SW480 (cell line): ENCODE data around the gene CRIP1.

Experiments used
- DNase-seq: peaks from one replicate; pipeline ENCODE4 v3.0.0-alpha.2; 2016; ENCODE audit warnings: low spot score

Gene CRIP1

DNA sequence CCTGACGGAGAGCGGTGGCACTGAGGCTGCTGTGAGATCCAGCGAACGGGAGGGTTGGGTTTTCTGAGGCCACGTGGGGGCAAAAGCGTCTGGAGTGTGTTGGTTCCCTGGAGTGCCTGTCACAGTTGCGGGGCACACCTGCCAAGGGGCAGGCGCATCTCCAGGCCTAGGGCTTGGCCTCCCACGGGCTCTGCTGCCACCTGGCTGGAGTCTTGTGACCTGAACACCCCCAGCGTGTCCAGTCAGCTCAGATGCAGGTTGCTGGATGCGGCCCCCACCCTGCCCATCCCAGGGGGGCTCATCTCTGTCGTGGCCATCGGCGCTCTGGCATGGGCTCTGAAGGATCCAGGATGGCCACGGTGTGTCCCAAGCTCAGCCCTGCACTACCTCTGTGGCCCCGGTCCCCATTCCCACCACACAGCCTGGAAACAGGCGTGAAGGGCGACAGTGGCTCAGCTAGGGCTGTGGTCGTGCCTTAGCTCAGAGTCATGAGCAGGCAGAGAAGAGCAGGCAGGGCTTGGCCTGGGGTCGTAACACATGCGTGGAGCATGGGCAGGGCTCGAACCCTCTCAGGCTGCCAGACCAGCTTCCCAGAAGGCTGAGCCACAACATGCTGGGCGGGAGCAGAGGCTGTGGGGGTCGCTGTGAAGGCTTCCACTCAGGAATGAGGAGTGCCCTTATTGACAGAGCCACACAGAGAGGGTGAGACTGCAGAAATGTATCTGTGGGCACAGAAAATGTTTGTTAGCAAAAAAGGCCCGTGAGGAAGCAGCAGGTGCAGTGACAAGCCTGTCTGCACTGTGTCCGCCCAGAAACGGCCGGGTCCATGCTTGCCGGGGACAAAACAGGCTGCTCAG lies 35.6 kb upstream of the CRIP1 start:
- no peak for DNase-seq

GRCh38 chr14:105452963-105453362 lies 33.7 kb upstream of the CRIP1 start:
- no peak for DNase-seq

GRCh38 chr14:105453847-105454246 lies 32.8 kb upstream of the CRIP1 start:
- DNase-seq, result no peak

GRCh38 chr14:105455086-105455640 lies 31.5 kb upstream of the CRIP1 start:
- no peak for DNase-seq

- no peak for DNase-seq
Observed at GRCh38 chr14:105455766-105456660, 30.7 kb upstream of the CRIP1 start.

DNA sequence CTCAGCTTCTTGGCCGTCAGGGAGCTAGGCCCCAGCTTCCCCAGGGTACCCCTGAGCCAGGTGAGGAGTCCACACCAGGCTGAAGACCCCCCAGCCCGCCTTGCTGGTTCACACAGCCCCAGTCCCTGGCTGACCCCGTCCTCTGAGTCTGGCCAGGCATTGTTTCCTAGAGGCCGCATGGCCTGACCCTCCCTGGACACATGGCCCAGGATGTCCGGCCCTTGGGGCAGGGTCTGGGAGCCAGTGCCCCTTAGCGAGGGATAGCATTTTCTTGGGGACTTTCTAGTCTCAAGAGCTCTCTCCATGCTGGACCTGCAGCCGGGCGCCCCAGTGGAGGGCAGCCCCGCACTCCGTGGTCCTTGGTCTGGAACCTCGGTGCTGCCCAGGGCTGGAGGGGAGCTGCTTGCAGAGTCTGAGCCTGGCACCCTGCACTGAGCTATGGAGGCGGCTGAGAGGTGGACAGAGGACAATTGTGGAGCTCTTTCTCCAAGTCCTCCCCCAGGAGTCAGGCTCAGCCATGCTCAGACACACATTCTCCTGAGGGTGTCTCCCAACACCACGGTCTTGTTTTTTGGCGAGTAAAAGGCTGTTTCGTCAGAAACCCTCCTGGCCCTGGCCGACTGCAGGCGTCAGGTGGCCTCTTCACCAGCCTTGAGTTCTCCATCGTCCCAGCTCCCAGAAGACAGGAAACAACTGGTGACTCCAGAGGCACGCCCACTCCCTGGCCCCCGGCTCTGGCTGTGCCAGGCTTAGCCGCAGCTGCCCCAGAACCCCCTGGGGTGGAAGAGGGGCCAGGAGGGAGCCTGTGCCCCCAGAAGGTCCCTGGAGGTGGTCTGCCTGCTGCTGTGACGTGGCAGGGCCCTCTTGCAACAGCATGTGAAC lies 29.7 kb upstream of the CRIP1 start:
- DNase-seq, result no peak

GRCh38 chr14:105458010-105458409 lies 28.7 kb upstream of the CRIP1 start:
- DNase-seq, result no peak

GRCh38 chr14:105458571-105458970 lies 28.1 kb upstream of the CRIP1 start:
- no peak for DNase-seq

- DNase-seq, result no peak
Observed at GRCh38 chr14:105460116-105460515, 26.6 kb upstream of the CRIP1 start.

DNA sequence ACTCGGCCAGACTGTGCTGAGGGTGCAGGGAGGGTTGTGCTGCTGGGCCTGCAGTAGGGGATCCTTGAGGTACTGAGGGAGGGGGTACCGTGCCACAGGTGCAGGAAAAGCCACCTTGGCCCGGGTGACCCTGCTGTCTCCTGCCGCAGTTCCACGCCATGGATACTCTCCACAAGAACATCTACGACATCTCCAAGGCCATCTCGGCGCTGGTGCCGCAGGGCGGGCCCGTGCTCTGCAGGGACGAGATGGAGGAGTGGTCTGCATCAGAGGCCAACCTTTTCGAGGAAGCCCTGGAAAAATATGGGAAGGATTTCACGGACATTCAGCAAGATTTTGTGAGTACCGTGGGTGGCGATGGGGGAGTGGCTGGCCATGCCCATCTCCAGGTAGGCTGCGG lies 26.1 kb upstream of the CRIP1 start:
- DNase-seq, result no peak

DNA sequence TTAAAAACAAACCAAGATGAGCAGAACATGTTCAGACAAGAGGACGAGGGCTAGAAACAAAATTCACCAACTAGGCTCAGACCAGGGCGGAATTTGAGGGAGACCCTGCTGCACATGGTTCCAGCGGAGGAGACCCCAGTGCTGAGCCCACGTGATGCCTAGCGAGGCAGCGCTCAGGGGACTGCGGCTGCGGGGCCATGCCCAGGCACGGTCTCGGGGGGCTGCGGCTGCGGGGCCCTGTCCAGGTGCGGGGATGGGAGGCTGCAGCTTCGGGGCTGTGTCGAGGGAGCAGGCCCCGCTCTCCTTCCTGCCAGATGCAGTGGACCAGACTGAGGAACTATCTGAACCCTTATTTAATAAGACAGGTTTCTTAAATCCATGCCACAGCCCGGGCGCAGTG lies 24.8 kb upstream of the CRIP1 start:
- no peak for DNase-seq

GRCh38 chr14:105464501-105464900 lies 22.2 kb upstream of the CRIP1 start:
- no peak for DNase-seq

GRCh38 chr14:105465209-105466031 lies 21.3 kb upstream of the CRIP1 start:
- DNase-seq, result peak; percentile 61

GRCh38 chr14:105466531-105467248 lies 20.0 kb upstream of the CRIP1 start:
- DNase-seq, result no peak

DNA sequence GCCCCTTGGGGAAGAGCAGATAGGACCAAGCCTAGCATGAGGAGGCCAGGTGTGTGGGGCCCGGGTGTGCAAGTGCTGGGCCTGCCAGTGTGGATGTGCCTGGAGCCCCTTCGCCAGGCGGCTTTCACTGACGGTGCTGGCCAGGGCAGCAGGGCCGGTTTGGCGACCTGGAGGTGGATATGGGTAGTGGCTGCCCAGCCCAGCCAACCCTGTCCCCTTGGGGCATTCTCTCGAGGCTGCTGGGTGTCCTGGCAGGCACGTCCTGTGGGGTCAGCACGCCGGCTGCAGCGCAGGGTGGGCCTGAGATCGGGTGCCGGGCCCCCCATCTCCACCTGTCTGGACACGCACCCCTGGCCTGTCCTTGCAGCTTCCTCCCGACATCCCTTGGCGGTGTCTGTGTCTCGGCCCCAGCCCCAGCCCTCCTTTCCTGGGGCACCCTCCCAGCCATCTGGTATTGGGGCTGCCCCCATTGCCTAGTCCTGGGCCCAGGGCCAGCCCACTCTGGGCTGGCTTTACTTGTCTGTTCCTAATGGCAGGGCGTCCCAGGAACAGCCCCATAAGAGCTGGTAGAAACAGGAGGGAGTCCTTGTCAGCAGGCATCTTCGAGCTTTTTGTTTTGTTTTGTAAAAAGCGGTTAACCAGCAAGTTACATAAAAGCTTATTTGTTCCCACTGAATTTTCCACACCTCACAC lies 19.3 kb upstream of the CRIP1 start:
- DNase-seq, result no peak

- no peak for DNase-seq
Observed at GRCh38 chr14:105467942-105468471, 18.7 kb upstream of the CRIP1 start.

DNA sequence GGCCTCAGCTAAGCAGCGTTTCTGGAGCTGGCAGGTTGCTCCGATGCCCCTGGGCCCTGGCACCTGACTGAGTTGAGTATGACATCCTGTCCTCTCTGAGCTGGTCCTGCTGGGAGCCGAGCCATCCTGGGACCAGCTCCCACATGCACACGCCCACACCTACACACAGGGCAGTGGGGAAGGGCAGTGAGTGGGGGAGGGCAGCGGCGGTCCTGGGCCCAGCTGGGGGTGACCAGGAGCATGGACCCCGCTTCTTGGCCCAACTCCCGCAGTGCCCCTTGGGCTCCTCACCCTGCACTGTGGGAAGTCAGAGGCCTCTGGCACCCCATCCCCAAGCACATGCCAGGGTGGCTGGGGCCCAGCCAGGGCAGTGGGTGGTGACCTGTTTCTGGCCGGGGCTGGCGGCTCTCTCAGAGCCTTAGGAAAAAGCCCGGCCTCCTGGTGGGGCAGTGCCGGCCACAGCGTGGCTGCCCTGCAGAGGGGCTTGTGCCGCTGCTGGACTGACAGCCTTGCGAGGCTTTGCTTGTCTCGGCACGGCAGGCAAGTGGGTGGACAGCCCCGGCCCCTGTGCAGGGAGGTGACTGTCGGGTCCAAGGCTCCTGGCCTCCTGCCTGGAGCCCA lies 18.0 kb upstream of the CRIP1 start:
- DNase-seq, result no peak

GRCh38 chr14:105469456-105470349 lies 17.0 kb upstream of the CRIP1 start:
- no peak for DNase-seq
